GM18526 (cell line): ENCODE results near the gene VSTM1.

Experiments
- POLR2A ChIP-seq: IDR thresholded peaks from 3 replicates; pipeline ENCODE4 v1.6.1; 2011; ENCODE audit not compliant: insufficient read length; ENCODE audit errors: extremely low read depth

The VSTM1 gene

DNA sequence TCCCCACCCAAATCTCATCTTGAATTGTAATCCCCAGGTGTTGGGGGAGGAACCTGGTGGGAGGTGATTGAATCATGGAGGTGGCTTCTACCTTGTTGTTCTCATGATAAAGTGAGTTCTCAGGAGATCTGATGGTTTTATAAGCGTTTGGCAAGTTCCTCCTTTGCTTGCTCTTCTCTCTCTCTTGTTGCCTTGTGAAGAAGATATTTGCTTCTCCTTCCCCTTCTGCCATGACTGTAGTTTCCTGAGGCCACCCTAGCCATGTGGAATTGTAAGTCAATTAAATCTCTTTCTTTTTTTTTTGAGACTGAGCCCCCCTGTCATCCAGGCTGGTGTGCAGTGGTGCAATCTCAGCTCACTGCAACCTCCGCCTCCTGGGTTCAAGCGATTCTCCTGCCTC is 34.4 kb downstream of the VSTM1 start:
- TF ChIP-seq POLR2A = no peak

DNA sequence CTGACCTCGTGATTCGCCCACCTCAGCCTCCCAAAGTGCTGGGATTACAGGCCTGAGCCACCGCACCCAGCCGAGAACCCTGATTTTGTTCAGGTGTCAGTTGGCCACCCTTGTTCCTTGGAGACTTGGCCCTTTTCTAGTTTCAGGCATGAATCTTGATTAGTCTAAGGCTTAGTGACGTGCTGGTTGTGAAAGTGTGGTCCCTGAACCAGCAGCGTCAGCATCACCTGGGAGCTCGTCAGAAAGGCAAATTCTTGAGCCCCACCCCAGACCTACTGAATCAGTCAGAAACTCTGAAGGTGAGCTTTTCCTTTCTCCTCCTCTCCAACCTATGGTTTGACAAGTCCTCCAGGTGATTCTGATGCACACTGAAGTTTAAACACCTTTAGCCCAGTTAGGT is 37.0 kb downstream of the VSTM1 start:
- TF ChIP-seq POLR2A = no peak

DNA sequence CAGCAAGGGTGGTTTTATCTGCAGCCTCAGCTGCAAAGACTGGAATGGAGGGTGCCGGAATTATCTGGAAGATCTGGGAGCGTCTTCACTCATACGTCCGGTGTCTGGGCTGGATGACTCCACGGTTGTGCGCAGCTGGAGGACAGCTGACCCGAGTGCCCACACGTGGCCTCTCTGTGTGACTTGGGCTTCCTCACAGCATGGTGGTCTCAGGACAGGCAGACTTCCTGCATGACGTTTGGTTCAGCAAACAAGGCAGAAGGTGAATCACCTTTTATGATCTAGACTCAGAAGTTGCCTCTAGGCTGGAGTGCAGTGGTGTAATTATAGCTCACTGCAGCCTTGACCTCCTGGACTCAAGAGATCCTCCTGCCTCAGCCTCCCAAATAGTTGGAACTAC is 39.0 kb downstream of the VSTM1 start:
- TF ChIP-seq POLR2A = no peak

- no peak for TF ChIP-seq POLR2A
Measured at GRCh38 chr19:54023191-54023590, 40.5 kb downstream of the VSTM1 start.

- TF ChIP-seq POLR2A = no peak
Measured at GRCh38 chr19:54021932-54022331, 41.8 kb downstream of the VSTM1 start.

DNA sequence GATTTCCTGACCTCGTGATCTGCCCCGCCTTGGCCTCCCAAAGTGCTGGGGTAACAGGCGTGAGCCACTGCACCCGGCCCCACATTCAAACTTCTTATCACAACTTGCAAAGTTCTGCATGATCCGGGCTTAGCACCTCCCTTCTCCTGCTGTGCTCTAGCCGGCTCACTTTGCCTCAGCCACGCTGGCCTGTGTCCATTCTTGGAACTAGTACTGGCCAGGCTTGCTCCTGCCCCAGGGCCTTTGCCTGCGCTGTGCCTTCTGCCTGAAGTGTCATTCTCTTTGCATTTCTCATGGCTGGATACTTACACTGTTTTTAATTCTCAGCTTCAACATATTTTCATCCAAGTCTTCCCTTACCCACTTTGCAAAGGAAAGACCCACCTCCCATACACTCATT is 42.3 kb downstream of the VSTM1 start:
- no peak for TF ChIP-seq POLR2A

GRCh38 chr19:54017261-54017660 is 46.4 kb downstream of the VSTM1 start:
- no peak for TF ChIP-seq POLR2A

- TF ChIP-seq POLR2A = no peak
Measured at GRCh38 chr19:54014920-54015560, 48.7 kb downstream of the VSTM1 start.

DNA sequence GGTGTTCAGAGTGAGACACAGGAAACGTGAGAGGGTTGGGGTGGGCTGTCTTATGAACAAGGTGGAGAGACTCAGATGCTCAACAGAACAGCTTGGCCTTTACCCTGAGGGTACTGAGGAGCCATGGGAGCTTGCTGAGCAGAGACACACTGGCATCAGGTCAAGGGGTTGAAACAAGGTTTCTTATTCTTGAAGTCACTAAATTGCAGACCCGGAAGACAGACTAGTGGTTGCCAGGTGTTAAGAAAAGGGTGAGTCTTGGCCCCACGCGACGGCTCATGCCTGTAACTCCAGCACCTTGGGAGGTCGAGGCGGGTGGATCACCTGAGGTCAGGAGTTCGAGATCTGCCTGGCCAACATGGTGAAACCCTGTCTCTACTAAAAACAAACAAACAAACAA is 49.8 kb downstream of the VSTM1 start:
- TF ChIP-seq POLR2A = no peak

DNA sequence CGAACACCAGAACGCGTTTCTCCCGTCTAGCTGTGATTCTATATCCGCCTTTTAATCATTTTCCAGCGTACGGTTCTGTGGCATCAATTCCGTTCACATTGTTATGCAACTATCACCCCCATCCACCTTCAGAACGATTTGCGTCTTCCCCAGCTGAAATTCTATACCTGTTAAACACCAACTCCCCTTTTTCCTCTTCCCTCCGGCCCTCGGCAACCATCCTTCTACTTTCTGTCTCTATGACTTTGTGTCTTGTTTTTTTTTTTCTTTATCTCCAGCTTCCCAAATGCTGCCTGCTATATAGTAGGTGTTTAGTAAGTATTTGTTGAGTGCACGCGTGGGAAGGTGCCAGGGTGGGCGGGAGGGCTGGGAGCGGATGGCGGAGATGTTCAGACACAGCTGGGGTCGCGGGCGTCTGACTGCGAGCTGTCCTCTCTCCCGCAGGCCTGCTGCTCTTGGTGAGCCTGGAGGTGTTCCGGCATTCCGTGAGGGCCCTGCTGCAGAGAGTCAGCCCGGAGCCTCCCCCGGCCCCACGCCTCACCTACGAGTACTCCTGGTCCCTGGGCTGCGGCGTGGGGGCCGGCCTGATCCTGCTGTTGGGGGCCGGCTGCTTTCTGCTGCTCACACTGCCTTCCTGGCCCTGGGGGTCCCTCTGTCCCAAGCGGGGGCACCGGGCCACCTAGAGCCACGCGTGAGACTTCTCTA is 52.0 kb downstream of the VSTM1 start:
- TF ChIP-seq POLR2A = no peak

DNA sequence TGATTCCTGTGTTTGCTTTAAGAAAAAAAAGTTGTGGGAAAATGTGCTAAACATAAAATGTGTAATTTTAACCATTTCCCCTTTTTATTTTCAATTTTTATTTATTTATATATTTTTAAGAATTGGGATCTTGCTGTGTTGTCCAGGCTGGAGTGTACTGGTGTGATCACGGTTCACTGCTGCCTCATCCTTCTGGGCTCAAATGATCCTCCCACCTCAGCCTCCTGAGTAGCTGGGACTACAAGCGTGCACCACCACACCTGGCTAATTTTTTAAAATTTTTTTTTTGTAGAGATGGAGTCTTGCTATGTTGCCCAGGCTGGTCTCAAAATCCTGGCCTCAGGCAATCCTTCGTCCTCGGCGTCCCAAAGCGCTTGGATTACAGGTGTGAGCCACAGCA is 53.2 kb downstream of the VSTM1 start:
- TF ChIP-seq POLR2A = no peak

DNA sequence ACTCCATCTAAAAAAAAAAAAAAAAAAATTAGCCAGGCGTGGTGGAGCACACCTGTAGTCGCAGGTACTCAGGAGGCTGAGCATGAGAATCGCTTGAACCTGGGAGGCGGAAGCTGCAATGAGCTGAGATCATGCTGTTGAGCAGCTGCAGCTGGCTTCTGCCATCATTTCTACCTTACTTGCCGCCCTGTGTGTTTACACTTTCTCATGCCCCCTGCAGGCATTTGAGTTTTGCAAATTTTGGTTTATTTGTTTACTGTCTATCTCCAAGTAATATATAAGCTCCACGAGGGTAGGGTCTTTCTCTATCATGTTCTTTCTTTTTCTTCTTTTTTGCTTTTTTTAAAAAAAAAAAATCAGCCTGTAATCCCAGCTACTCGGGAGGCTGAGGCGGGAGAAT is 54.3 kb downstream of the VSTM1 start:
- TF ChIP-seq POLR2A = no peak

GRCh38 chr19:54002495-54003315 is 61.0 kb downstream of the VSTM1 start:
- no peak for TF ChIP-seq POLR2A

GRCh38 chr19:54001496-54001895 is 62.2 kb downstream of the VSTM1 start:
- no peak for TF ChIP-seq POLR2A

DNA sequence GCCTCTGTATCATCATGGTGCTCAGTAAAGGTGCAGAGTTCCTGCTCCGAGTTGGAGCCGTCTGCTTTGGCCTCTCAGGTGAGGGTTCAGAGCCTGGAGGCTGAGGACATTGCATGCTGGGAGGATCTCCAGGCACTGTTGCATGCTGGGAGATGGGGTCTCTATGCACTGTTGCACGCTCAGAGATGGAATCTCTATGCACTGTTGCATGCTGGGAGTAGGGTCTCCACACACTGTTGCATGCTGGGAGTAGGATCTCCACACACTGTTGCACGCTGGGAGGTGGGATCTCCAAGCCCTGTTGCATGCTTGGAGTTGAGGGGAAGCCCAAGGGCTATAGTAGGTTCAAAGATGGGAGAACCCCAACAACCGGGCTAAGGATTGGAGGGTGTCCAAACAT is 64.0 kb downstream of the VSTM1 start:
- TF ChIP-seq POLR2A = no peak

- TF ChIP-seq POLR2A = no peak
Measured at GRCh38 chr19:53998223-53998622, 65.5 kb downstream of the VSTM1 start.
